Loucy (cell line): ENCODE results near the gene PLTP.

Experiments used
- EZH2phosphoT487 ChIP-seq: fragments of 200-600 bp; IDR thresholded peaks from 2 replicates; pipeline ENCODE4 v1.6.1; 2018; ENCODE audit warnings: antibody characterized with exemption, mild to moderate bottlenecking, moderate library complexity, borderline replicate concordance
- TF ChIP-seq, protein P1 (sequence below): fragments of 200-600 bp; sonication (generic); conservative IDR thresholded peaks from 2 replicates; pipeline ENCODE4 v1.5.1; 2014; ENCODE audit warnings: mild to moderate bottlenecking, antibody characterized with exemption, low read length

DNA sequence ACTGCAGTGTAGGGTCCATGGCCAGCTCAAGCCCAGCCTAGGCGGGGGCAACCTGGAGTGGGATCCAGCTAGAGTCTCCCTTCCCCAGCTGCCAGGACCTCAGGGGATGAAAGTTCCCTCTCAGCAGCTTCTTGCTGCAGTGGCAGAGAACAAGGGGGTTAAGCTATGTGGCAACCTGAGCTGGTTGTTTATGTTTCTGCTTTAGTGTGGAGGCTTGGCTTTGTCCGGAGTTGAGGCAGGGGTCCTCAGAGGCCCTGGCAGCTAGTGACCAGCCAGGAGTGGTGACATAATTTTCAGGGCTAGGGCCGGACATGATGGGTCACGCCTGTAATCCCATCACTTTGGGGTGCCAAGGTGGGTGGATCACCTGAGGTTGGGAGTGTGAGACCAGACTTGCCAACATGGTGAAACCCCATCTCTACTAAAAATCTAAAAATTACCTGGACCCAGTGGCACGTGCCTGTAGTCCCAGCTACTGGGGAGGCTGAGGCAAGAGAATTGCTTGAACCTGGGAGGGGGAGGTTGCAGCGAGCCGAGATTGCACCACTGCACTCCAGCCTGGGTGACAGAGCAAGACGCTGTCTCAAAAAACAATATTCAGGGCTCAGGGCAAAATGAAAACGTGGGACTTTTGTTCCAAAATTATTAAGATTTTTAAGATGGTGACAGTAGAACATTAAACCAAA lies 14.0 kb upstream of the PLTP start:
- TF ChIP-seq, protein P1, sequence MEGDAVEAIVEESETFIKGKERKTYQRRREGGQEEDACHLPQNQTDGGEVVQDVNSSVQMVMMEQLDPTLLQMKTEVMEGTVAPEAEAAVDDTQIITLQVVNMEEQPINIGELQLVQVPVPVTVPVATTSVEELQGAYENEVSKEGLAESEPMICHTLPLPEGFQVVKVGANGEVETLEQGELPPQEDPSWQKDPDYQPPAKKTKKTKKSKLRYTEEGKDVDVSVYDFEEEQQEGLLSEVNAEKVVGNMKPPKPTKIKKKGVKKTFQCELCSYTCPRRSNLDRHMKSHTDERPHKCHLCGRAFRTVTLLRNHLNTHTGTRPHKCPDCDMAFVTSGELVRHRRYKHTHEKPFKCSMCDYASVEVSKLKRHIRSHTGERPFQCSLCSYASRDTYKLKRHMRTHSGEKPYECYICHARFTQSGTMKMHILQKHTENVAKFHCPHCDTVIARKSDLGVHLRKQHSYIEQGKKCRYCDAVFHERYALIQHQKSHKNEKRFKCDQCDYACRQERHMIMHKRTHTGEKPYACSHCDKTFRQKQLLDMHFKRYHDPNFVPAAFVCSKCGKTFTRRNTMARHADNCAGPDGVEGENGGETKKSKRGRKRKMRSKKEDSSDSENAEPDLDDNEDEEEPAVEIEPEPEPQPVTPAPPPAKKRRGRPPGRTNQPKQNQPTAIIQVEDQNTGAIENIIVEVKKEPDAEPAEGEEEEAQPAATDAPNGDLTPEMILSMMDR, result no peak
- TF ChIP-seq EZH2phosphoT487, result no peak
